ENCODE data around the gene SLC9A8. TPM values are rescaled to one million over a fixed set of nuclear protein-coding genes. Genes with fewer than 3 reads are reported as not detected.

Gene SLC9A8
- total RNA-seq, 4 donors from 2014 or later, result 12.4 to 20.4 (median 15.1) TPM

DNA sequence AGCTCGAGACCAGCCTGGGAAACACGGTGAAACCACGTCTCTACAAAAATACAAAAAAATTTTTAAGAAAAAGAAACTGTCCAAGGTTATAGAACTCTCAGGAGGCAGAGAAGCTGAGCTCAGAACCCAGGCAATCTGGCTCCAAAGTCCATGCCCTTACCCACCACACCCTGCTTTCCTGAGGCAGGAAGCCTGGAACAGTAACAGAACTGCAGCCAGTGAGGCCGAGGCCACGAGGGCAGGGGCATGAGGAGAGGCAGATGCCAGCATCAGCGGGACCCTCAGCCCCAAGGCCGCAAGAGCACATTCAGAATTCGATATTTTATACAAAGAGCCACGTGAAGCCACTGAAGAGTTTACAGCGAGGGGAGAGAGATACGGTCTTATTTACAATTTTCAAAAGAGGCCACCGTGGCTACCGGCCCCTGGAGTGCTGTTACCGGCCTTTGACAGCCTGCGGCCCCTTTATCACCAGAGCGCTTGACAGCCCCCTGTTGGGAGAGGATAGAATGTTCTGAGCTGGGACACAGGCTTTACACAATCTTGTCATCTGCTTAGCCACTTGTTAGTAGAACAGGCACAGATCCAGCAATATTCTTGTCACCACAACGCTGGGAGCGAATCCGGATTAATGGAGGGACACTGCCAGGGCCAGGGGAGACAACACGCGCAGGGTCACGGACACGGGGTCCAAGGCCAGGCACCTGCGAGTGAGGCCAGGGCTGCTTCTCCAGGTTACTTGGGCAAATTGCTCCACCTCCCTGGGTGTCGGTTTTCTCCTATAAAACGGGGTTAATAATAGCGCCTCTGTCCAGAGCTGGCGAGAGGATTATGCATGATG is 97.1 kb downstream of the SLC9A8 start:
- Histone ChIP-seq H3K36me3 (peaks cover 0 to 34% of the 10 kb centered on the region in 2 donors), H3K4me1 (peaks cover 38 to 62% of the 10 kb centered on the region in 2 donors), H3K9me3 (no peaks in the 10 kb centered on the region), H3K4me3 (peak overlapping the region; percentile 29 to 49 (median 40)), H3K27ac (peak overlapping the region; percentile 92 to 100 (median 97)), H3K27me3 (no peaks in the 10 kb centered on the region)
- in situ Hi-C loops (cut with MboI; ENCODE audit: low sequenced_read_pairs in 4 of 4), result no loop called here
- TF ChIP-seq, protein P1, sequence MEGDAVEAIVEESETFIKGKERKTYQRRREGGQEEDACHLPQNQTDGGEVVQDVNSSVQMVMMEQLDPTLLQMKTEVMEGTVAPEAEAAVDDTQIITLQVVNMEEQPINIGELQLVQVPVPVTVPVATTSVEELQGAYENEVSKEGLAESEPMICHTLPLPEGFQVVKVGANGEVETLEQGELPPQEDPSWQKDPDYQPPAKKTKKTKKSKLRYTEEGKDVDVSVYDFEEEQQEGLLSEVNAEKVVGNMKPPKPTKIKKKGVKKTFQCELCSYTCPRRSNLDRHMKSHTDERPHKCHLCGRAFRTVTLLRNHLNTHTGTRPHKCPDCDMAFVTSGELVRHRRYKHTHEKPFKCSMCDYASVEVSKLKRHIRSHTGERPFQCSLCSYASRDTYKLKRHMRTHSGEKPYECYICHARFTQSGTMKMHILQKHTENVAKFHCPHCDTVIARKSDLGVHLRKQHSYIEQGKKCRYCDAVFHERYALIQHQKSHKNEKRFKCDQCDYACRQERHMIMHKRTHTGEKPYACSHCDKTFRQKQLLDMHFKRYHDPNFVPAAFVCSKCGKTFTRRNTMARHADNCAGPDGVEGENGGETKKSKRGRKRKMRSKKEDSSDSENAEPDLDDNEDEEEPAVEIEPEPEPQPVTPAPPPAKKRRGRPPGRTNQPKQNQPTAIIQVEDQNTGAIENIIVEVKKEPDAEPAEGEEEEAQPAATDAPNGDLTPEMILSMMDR (IDR thresholded peaks at IDR 0.05 in 4 of 5, conservative IDR thresholded peaks at IDR 0.05 in 1 of 5), result peak; percentile 51 to 77 (median 60)
- TF ChIP-seq POLR2A (IDR thresholded peaks at IDR 0.05), result peak; percentile 46 to 85
- DNase-seq, result peak; percentile 78 to 95
- ATAC-seq, result peak; percentile 93
- intact Hi-C loops (cut with DNase I; ENCODE audit: low total_unique reads), result loop anchor here (1.0 to 10.0 kb wide), 3 partner anchors 84 to 195 kb away; partner anchors contain the start of genes B4GALT5 and SLC9A8

DNA sequence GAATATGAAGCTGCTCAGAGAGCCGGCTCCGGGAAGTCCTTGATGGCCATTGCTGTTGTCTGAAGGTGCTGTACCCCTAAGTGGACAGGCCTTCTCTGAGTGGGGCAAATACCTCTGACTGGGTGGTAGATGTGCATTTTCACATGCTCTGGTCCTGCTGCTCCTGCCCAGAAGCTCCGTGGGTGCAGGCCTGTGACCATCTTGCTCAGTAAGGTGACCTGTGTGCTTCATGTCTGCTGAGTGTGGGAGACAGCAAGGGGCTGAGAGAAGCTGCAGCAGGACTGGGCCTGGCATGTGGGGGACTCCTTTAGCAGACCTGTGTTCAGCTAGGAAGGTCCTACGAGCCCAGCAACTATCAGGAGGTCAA is 97.7 kb downstream of the SLC9A8 start:
- ATAC-seq (peak in 1 of 2 donors; percentile 14), DNase-seq (no peak)
- in situ Hi-C loops (cut with MboI; ENCODE audit: low sequenced_read_pairs in 4 of 4) (no loop called here), intact Hi-C loops (cut with DNase I; ENCODE audit: low total_unique reads) (loop anchor here (1.0 to 10.0 kb wide), 3 partner anchors 85 to 196 kb away; partner anchors contain the start of genes B4GALT5 and SLC9A8)
- peaks cover 0 to 28% of the 10 kb centered on the region in 2 donors for H3K36me3 ChIP-seq
- TF ChIP-seq, protein P1 (IDR thresholded peaks at IDR 0.05 in 4 of 5, conservative IDR thresholded peaks at IDR 0.05 in 1 of 5), result no peak
- peak in 1 of 2 donors; percentile 6 for TF ChIP-seq POLR2A (IDR thresholded peaks at IDR 0.05)
- no peaks in the 10 kb centered on the region for H3K9me3 ChIP-seq
- H3K27me3 ChIP-seq, result no peaks in the 10 kb centered on the region
- peak overlapping the region; percentile 32 to 49 (median 40) for H3K4me3 ChIP-seq
- peaks cover 38 to 62% of the 10 kb centered on the region in 2 donors for H3K4me1 ChIP-seq
- peak overlapping the region; percentile 92 to 100 (median 97) for H3K27ac ChIP-seq

GRCh38 chr20:49913399-49914047 is 100.9 kb downstream of the SLC9A8 start:
- H3K27me3 ChIP-seq, result no peaks in the 10 kb centered on the region
- no peaks in the 10 kb centered on the region for H3K9me3 ChIP-seq
- H3K27ac ChIP-seq, result peak overlapping the region; percentile 94 to 100 (median 96)
- H3K4me3 ChIP-seq, result peak overlapping the region in 3 of 4 donors; percentile 87 to 99 (median 98)
- peaks cover 0 to 2% of the 10 kb centered on the region in 2 donors for H3K36me3 ChIP-seq
- peaks cover 48 to 64% of the 10 kb centered on the region in 2 donors for H3K4me1 ChIP-seq
- in situ Hi-C loops (cut with MboI; ENCODE audit: low sequenced_read_pairs in 4 of 4), result no loop called here
- TF ChIP-seq, protein P1 (IDR thresholded peaks at IDR 0.05 in 4 of 5, conservative IDR thresholded peaks at IDR 0.05 in 1 of 5), result no peak
- no peak for TF ChIP-seq POLR2A (IDR thresholded peaks at IDR 0.05)
- DNase-seq (no peak), ATAC-seq (no peak)
- intact Hi-C loops (cut with DNase I; ENCODE audit: low total_unique reads), result loop anchor here (2.0 to 10.0 kb wide), 3 partner anchors 23 to 199 kb away; partner anchors contain the start of genes B4GALT5, RNF114 and SLC9A8

DNA sequence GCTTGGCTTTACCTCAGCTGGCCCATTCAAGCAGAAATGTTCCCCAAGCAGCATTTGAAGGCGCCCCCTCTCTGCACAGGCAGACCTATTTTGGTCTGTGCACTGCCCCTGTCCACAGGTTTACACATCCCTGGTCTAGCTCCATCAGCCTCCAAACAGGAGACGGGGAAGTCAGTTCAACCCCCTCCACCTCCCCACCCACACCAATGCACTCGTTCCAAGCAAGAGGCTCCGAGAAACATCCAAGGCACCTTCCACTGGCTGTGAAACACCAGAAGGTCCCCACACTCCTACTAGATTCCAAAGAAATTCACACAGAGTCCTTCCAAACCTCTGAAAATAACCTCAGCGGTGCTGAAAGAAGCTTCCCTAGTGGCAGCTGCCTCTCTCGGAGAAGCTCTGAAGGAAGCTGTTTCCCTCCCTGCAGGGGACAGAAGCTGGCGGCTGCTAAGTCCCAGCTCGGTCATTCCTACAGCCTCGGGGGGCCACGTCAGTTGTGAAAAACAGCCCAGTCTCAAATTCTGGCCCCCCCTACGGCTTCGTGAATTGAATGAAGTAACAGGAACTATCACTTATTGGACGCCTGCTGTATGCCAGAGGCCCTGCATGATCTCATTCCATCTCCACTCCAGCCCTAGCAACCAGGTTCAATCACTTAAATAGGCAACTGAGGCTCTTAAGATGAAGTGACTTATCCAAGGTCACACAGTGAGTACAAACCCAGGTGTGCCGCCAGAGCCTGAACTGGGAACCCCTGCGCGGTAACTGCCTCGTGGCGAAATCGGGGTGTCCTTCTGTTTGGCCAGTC is 101.9 kb downstream of the SLC9A8 start:
- H3K9me3 ChIP-seq, result no peaks in the 10 kb centered on the region
- intact Hi-C loops (cut with DNase I; ENCODE audit: low total_unique reads) (loop anchor here (2.0 to 10.0 kb wide), 3 partner anchors 22 to 200 kb away; partner anchors contain the start of genes B4GALT5, RNF114 and SLC9A8), in situ Hi-C loops (cut with MboI; ENCODE audit: low sequenced_read_pairs in 4 of 4) (no loop called here)
- H3K4me1 ChIP-seq, result peaks cover 42 to 55% of the 10 kb centered on the region in 2 donors
- ATAC-seq, result no peak
- H3K4me3 ChIP-seq, result peak overlapping the region; percentile 84 to 99 (median 92)
- TF ChIP-seq POLR2A (IDR thresholded peaks at IDR 0.05), result no peak
- TF ChIP-seq, protein P1 (IDR thresholded peaks at IDR 0.05 in 4 of 5, conservative IDR thresholded peaks at IDR 0.05 in 1 of 5), result no peak
- peak overlapping the region; percentile 94 to 100 (median 96) for H3K27ac ChIP-seq
- H3K36me3 ChIP-seq, result no peaks in the 10 kb centered on the region
- peak in 1 of 2 donors; percentile 21 for DNase-seq
- H3K27me3 ChIP-seq, result no peaks in the 10 kb centered on the region

Measured in gastrocnemius medialis (tissue), 4 donors.